Embryonic facial prominence (tissue), 1 donor: ENCODE results near the gene ANO10.
"Not testable (repeated sequence)": the region's sequence is repeated elsewhere in the genome, so short reads cannot be mapped to it uniquely, and the experiment has no call there.

ENCODE experiments used
- DNase-seq: peaks from one replicate; pipeline ENCODE4 v3.0.0-alpha.2; 2016; ENCODE audit errors: extremely low spot score

ANO10 gene

GRCh38 chr3:43473737-43474136 is 148.1 kb downstream of the ANO10 start:
- no peak for DNase-seq

GRCh38 chr3:43473244-43473643 is 148.6 kb downstream of the ANO10 start:
- DNase-seq, result no peak

GRCh38 chr3:43468133-43468532 is 153.7 kb downstream of the ANO10 start:
- no peak for DNase-seq

- DNase-seq, result no peak
Observed at GRCh38 chr3:43465109-43465508, 156.7 kb downstream of the ANO10 start.

GRCh38 chr3:43462566-43462965 is 159.2 kb downstream of the ANO10 start:
- DNase-seq, result not testable (repeated sequence)

- no peak for DNase-seq
Observed at GRCh38 chr3:43461345-43461744, 160.5 kb downstream of the ANO10 start.

- not testable (repeated sequence) for DNase-seq
Observed at GRCh38 chr3:43457038-43457437, 164.8 kb downstream of the ANO10 start.

GRCh38 chr3:43455233-43455632 is 166.6 kb downstream of the ANO10 start:
- DNase-seq, result no peak

GRCh38 chr3:43453981-43454380 is 167.8 kb downstream of the ANO10 start:
- no peak for DNase-seq

- DNase-seq, result no peak
Observed at GRCh38 chr3:43451670-43452254, 170.0 kb downstream of the ANO10 start.

- DNase-seq, result no peak
Observed at GRCh38 chr3:43448098-43448497, 173.7 kb downstream of the ANO10 start.

- no peak for DNase-seq
Observed at GRCh38 chr3:43445820-43446219, 176.0 kb downstream of the ANO10 start.

- no peak for DNase-seq
Observed at GRCh38 chr3:43442872-43443395, 178.9 kb downstream of the ANO10 start.

GRCh38 chr3:43436507-43437140 is 185.2 kb downstream of the ANO10 start:
- DNase-seq, result no peak

GRCh38 chr3:43435706-43436105 is 186.1 kb downstream of the ANO10 start:
- DNase-seq, result no peak

GRCh38 chr3:43434431-43434830 is 187.4 kb downstream of the ANO10 start:
- DNase-seq, result no peak

GRCh38 chr3:43432462-43432861 is 189.3 kb downstream of the ANO10 start:
- no peak for DNase-seq

GRCh38 chr3:43426388-43426787 is 195.4 kb downstream of the ANO10 start:
- DNase-seq, result no peak

- no peak for DNase-seq
Observed at GRCh38 chr3:43425829-43426228, 196.0 kb downstream of the ANO10 start.

- no peak for DNase-seq
Observed at GRCh38 chr3:43423639-43424038, 198.2 kb downstream of the ANO10 start.

- no peak for DNase-seq
Observed at GRCh38 chr3:43423142-43423541, 198.7 kb downstream of the ANO10 start.

- no peak for DNase-seq
Observed at GRCh38 chr3:43418601-43419272, 203.1 kb downstream of the ANO10 start.

GRCh38 chr3:43417133-43417532 is 204.7 kb downstream of the ANO10 start:
- no peak for DNase-seq
